Activated CD4-positive, alpha-beta T cell treated with anti-CD3 and anti-CD28 coated beads, Interleukin-2, amount 10 ng/mL, durations not matched to agents 24 days and 14 days (primary cell): ENCODE results near the gene MYADML2. TPM values are rescaled to one million over a fixed set of nuclear protein-coding genes. Genes with fewer than 3 reads are reported as not detected.
"Not testable (repeated sequence)": the region's sequence is repeated elsewhere in the genome, so short reads cannot be mapped to it uniquely, and the experiment has no call there.

Source experiments
- DNase-seq: peaks from one replicate; pipeline ENCODE4 v3.0.0; 2022
- H3K27ac Mint-ChIP-seq: one replicate; pipeline ENCODE4 v1.8.0; 2022; ENCODE audit warnings: mild to moderate bottlenecking, mixed read lengths
- H3K27me3 Mint-ChIP-seq: one replicate; pipeline ENCODE4 v1.8.0; 2022; ENCODE audit warnings: mixed read lengths
- H3K36me3 Mint-ChIP-seq: one replicate; pipeline ENCODE4 v1.8.0; 2022; ENCODE audit warnings: low read depth, mild to moderate bottlenecking, mixed read lengths
- H3K4me1 Mint-ChIP-seq: one replicate; pipeline ENCODE4 v1.8.0; 2021; ENCODE audit warnings: mixed read lengths
- H3K4me3 Mint-ChIP-seq: one replicate; pipeline ENCODE4 v1.8.0; 2022; ENCODE audit warnings: mild to moderate bottlenecking, moderate library complexity, mixed read lengths
- H3K9me3 Mint-ChIP-seq: one replicate; pipeline ENCODE4 v1.8.0; 2021; ENCODE audit warnings: mixed read lengths
- intact Hi-C: fragments of 100-400 bp; cut with micrococcal nuclease; formaldehyde crosslinking; loops from one replicate; pipeline ENCODE4 v1.15.1; 2023
- total RNA-seq: library from RNA; stranded (reverse); gene quantifications from 2 replicates; pipeline ENCODE4 v1.2.3, GENCODE V29; 2022

The MYADML2 gene
- total RNA-seq, 1 donor from 2014 or later = not detected

GRCh38 chr17:81957691-81958432 lies 10.8 kb upstream of the MYADML2 start:
- peak; percentile 56 for DNase-seq
- H3K27ac Mint-ChIP-seq = no peak overlapping the region
- intact Hi-C loops = loop anchor here (10.0 kb wide), 1 partner anchor 197 kb away; no protein-coding TSS in a partner anchor
- no peaks in the 10 kb centered on the region for H3K9me3 Mint-ChIP-seq
- H3K4me1 Mint-ChIP-seq = peaks cover 3% of the 10 kb centered on the region
- H3K4me3 Mint-ChIP-seq = peak overlapping the region; percentile 65
- H3K36me3 Mint-ChIP-seq = no peaks in the 10 kb centered on the region
- peaks cover 24% of the 10 kb centered on the region for H3K27me3 Mint-ChIP-seq

- Mint-ChIP-seq H3K27ac (no peak overlapping the region), H3K27me3 (peaks cover 18% of the 10 kb centered on the region), H3K36me3 (no peaks in the 10 kb centered on the region), H3K4me3 (no peak overlapping the region), H3K4me1 (peaks cover 3% of the 10 kb centered on the region), H3K9me3 (no peaks in the 10 kb centered on the region)
- DNase-seq = no peak
- intact Hi-C loops = loop anchor here (10.0 kb wide), 1 partner anchor 198 kb away; no protein-coding TSS in a partner anchor
These were observed 9.9 kb upstream of the MYADML2 start for GRCh38 chr17:81956607-81957589.

GRCh38 chr17:81955756-81956544 lies 8.9 kb upstream of the MYADML2 start:
- Mint-ChIP-seq H3K27ac (no peak overlapping the region), H3K4me3 (no peak overlapping the region), H3K27me3 (peaks cover 21% of the 10 kb centered on the region), H3K4me1 (peaks cover 3% of the 10 kb centered on the region), H3K9me3 (no peaks in the 10 kb centered on the region), H3K36me3 (no peaks in the 10 kb centered on the region)
- peak; percentile 55 for DNase-seq
- intact Hi-C loops = loop anchor here (10.0 kb wide), 1 partner anchor 199 kb away; no protein-coding TSS in a partner anchor

DNA sequence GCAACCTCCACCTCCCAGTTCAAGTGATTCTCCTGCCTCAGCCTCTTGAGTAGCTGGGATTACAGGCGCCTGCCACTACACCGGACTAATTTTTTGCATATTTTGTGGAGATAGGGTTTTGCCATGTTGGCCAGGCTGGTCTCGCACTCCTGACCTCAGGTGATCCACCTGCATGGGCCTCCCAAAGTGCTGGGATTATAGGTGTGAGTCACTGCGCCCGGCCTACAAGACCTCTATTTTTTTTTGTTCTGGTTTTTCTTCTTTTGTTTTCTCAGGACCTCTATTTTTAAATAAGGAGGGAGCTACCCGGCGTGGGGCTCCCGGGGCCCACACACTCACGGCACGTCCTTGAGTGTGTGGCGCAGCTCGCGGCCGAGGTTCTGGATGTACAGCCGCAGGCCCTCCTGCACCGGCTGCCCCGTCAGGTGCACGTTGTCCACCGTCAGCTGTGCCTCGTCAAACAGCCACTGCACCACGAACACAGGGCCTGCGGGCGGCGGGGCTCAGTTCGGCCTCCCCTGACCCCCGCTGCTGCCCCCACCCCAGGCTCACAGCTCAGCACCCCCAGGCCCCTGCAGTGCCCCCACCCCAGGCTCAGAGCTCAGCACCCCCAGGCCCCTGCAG lies 8.1 kb upstream of the MYADML2 start:
- Mint-ChIP-seq H3K27ac (no peak overlapping the region), H3K4me3 (no peak overlapping the region), H3K9me3 (no peaks in the 10 kb centered on the region), H3K36me3 (no peaks in the 10 kb centered on the region), H3K27me3 (peaks cover 26% of the 10 kb centered on the region), H3K4me1 (peaks cover 3% of the 10 kb centered on the region)
- intact Hi-C loops = loop anchor here (10.0 kb wide), 1 partner anchor 200 kb away; no protein-coding TSS in a partner anchor
- DNase-seq = no peak

GRCh38 chr17:81954131-81955057 lies 7.4 kb upstream of the MYADML2 start:
- H3K4me3 Mint-ChIP-seq = no peak overlapping the region

GRCh38 chr17:81953443-81953842 lies 6.4 kb upstream of the MYADML2 start:
- not testable (repeated sequence) for H3K4me1 Mint-ChIP-seq, H3K4me3 Mint-ChIP-seq, H3K9me3 Mint-ChIP-seq, H3K27ac Mint-ChIP-seq, DNase-seq, H3K36me3 Mint-ChIP-seq
- peaks cover 19% of the 10 kb centered on the region for H3K27me3 Mint-ChIP-seq
- intact Hi-C loops = loop anchor here (10.0 kb wide), 1 partner anchor 201 kb away; no protein-coding TSS in a partner anchor

More at GRCh38 chr17:81954131-81955057, 7.4 kb upstream of the MYADML2 start:
- H3K27me3 Mint-ChIP-seq = peaks cover 26% of the 10 kb centered on the region
- intact Hi-C loops = loop anchor here (10.0 kb wide), 1 partner anchor 200 kb away; no protein-coding TSS in a partner anchor
- H3K36me3 Mint-ChIP-seq = no peaks in the 10 kb centered on the region
- H3K4me1 Mint-ChIP-seq = peaks cover 3% of the 10 kb centered on the region
- H3K27ac Mint-ChIP-seq = no peak overlapping the region
- H3K9me3 Mint-ChIP-seq = no peaks in the 10 kb centered on the region
- no peak for DNase-seq

- Mint-ChIP-seq H3K27ac (no peak overlapping the region), H3K36me3 (no peaks in the 10 kb centered on the region), H3K4me1 (no peaks in the 10 kb centered on the region), H3K27me3 (peaks cover 13% of the 10 kb centered on the region), H3K9me3 (no peaks in the 10 kb centered on the region), H3K4me3 (no peak overlapping the region)
- intact Hi-C loops = loop anchor here (10.0 kb wide), 1 partner anchor 202 kb away; no protein-coding TSS in a partner anchor
- DNase-seq = no peak
These were observed 5.8 kb upstream of the MYADML2 start for GRCh38 chr17:81952792-81953228.

- H3K4me3 Mint-ChIP-seq = no peak overlapping the region
- no peak overlapping the region for H3K27ac Mint-ChIP-seq
- H3K27me3 Mint-ChIP-seq = peaks cover 9% of the 10 kb centered on the region
- DNase-seq = no peak
- no peaks in the 10 kb centered on the region for H3K9me3 Mint-ChIP-seq
- H3K4me1 Mint-ChIP-seq = no peaks in the 10 kb centered on the region
- H3K36me3 Mint-ChIP-seq = no peaks in the 10 kb centered on the region
- intact Hi-C loops = loop anchor here (10.0 kb wide), 1 partner anchor 203 kb away; no protein-coding TSS in a partner anchor
These were observed 5.0 kb upstream of the MYADML2 start for GRCh38 chr17:81951785-81952684.

GRCh38 chr17:81950501-81950900 lies 3.5 kb upstream of the MYADML2 start:
- no peak overlapping the region for H3K27ac Mint-ChIP-seq

DNA sequence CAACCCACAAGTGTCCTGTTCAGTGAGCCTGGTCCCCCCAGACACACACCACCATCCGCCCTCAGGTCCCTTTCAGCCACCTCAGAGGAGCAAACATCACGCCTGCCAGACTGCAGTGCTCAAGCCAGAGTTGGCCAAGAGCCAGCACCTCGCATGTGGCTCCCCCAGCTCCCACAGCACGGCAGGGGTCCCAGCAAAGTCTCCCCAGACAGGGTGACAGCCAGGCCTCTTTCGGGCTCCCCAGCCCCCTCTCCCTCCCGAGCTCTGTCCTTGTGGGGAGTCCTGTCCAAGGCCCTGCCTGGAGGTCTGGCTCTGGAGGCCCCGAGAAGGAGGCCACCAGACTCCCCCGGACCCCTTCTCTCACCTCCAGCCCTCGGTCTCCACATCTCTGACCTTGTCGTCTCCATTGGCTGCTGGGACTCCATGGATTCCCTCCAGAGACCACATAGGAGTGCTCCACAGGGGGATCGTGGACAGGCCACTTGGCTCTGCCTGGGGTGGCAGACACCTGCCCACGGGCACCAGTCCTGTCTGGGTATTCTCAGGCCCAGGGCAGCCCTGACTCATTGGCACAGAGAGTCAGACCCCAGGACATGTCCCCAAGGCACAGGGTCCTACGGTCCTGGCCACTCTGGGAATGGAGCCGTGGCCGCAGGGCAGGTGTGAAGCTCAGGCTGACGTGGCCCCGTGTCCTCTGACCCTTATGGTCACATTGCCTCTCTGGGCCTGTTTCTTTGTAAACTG lies 1.8 kb upstream of the MYADML2 start:
- no peak overlapping the region for H3K4me3 Mint-ChIP-seq
- DNase-seq = no peak
- intact Hi-C loops = no loop called here
- no peaks in the 10 kb centered on the region for H3K4me1 Mint-ChIP-seq
- H3K27me3 Mint-ChIP-seq = peaks cover 9% of the 10 kb centered on the region
- no peaks in the 10 kb centered on the region for H3K9me3 Mint-ChIP-seq
- no peak overlapping the region for H3K27ac Mint-ChIP-seq
- no peaks in the 10 kb centered on the region for H3K36me3 Mint-ChIP-seq

More at GRCh38 chr17:81950501-81950900, 3.5 kb upstream of the MYADML2 start:
- Mint-ChIP-seq H3K9me3 (no peaks in the 10 kb centered on the region), H3K27me3 (peaks cover 9% of the 10 kb centered on the region), H3K36me3 (no peaks in the 10 kb centered on the region), H3K4me3 (no peak overlapping the region), H3K4me1 (no peaks in the 10 kb centered on the region)
- intact Hi-C loops = loop anchor here (10.0 kb wide), 1 partner anchor 204 kb away; no protein-coding TSS in a partner anchor
- no peak for DNase-seq

DNA sequence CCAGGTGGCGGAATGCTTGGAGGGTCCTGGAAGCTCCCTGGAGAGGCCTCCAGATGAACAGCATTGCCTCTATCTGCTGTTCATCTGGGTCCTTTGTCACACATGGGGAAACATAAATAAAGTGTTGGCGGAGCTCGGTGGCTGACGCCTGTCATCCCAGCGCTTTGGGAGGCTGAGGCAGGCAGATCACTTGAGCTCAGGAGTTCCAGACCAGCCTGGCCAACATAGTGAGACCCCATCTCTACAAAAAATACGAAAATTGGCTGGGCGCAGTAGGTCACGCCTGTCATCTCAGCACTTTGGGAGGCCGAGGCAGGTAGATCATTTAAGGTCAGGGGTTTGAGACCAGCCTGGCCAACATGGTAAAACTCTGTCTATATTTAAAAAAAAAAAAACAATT lies 2.2 kb downstream of the MYADML2 start:
- Mint-ChIP-seq H3K9me3 (no peaks in the 10 kb centered on the region), H3K4me3 (no peak overlapping the region), H3K4me1 (no peaks in the 10 kb centered on the region), H3K27me3 (no peaks in the 10 kb centered on the region), H3K36me3 (no peaks in the 10 kb centered on the region), H3K27ac (no peak overlapping the region)
- intact Hi-C loops = no loop called here
- no peak for DNase-seq
